Endothelial cell of umbilical vein (primary cell): ENCODE results near the gene C15orf61. TPM values are rescaled to one million over a fixed set of nuclear protein-coding genes. Genes with fewer than 3 reads are reported as not detected.

Experiments used
- BruUV-seq: library from RNA; stranded (reverse); fragments of 400-500 nt; replicated peaks from 2 replicates; lab custom pipeline; 2021; lab: Mats Ljungman, UMichigan
- CTCF ChIA-PET: fragments of 300-600, 350-600 bp; sonication (Branson Sonifier 250); formaldehyde crosslinking; loops from one replicate; lab custom pipeline; 2021; ENCODE audit warnings: antibody characterized with exemption, inconsistent platforms; lab: Charles Lee
- POLR2A ChIA-PET: fragments of 300-600, 350-600 bp; sonication (Branson Sonifier 250); formaldehyde crosslinking; loops from one replicate; lab custom pipeline; 2021; ENCODE audit warnings: antibody characterized with exemption, inconsistent platforms; lab: Charles Lee
- DNase-seq: peaks from one replicate; pipeline ENCODE4 v3.0.0-alpha.2; 2011; ENCODE audit warnings: low read depth, low spot score
- FAIRE-seq: peaks from 2 replicates; lab custom pipeline; 2011; peaks lifted over from hg19 to GRCh38; lab: Jason Lieb, UNC
- H2AFZ ChIP-seq: 2 replicates; pipeline ENCODE4 v1.6.0; 2012; ENCODE audit warnings: low read depth, low read length, control low read depth, inconsistent platforms
- H3K27ac ChIP-seq: 2 replicates; pipeline ENCODE4 v1.5.1; 2011; ENCODE audit warnings: low read depth, mild to moderate bottlenecking, control low read depth, low read length, moderate library complexity; ENCODE audit not compliant: insufficient read depth
- H3K27me3 ChIP-seq, 2 experiments: 2 replicates each; pipeline versions ENCODE4 v1.6.0 to v1.6.1; 2011; ENCODE audit warnings: low read length in 2 of 2, mixed read lengths in 1 of 2; ENCODE audit not compliant: control insufficient read depth in 2 of 2, insufficient read depth in 2 of 2
- H3K36me3 ChIP-seq, 2 experiments: 2 replicates in 1 of 2; 3 replicates in 1 of 2; pipeline ENCODE4 v1.5.1; 2011; ENCODE audit warnings: low read length in 2 of 2, mild to moderate bottlenecking in 1 of 2, moderate library complexity in 1 of 2; ENCODE audit not compliant: control insufficient read depth in 2 of 2, insufficient read depth in 2 of 2; ENCODE audit errors: extremely low read depth in 1 of 2
- H3K4me1 ChIP-seq: 3 replicates; pipeline ENCODE4 v1.5.1; 2011; ENCODE audit warnings: mild to moderate bottlenecking, low read length; ENCODE audit not compliant: control insufficient read depth, insufficient read depth; ENCODE audit errors: extremely low read depth
- H3K4me2 ChIP-seq: 2 replicates; pipeline ENCODE4 v1.6.1; 2011; ENCODE audit warnings: low read length, control low read depth, mixed read lengths; ENCODE audit not compliant: insufficient read depth
- H3K4me3 ChIP-seq, 3 experiments: fragments of 200-600 bp in 1 of 3; sonication (generic), shearing (Covaris generic) in 1 of 3; replicated peaks in 1 of 3; 2 replicates each; pipeline ENCODE4 v1.5.1; 2011 to 2016; ENCODE audit warnings: control low read depth in 3 of 3, low read length in 3 of 3, mild to moderate bottlenecking in 2 of 3, inconsistent platforms in 1 of 3, low read depth in 1 of 3, moderate library complexity in 1 of 3; ENCODE audit not compliant: insufficient read depth in 1 of 3
- H3K79me2 ChIP-seq: 2 replicates; pipeline ENCODE4 v1.6.0; 2012; ENCODE audit warnings: low read length, inconsistent platforms; ENCODE audit not compliant: control insufficient read depth, insufficient read depth
- H3K9ac ChIP-seq: replicated peaks from 2 replicates; pipeline ENCODE3; 2011; ENCODE audit warnings: low read length, control low read depth; ENCODE audit not compliant: insufficient read depth; ENCODE audit errors: extremely low read depth
- H3K9me1 ChIP-seq: replicated peaks from 3 replicates; pipeline ENCODE4 v1.6.0; 2011; ENCODE audit warnings: mild to moderate bottlenecking, low read length; ENCODE audit not compliant: control insufficient read depth, insufficient read depth; ENCODE audit errors: extremely low read depth
- H3K9me3 ChIP-seq: replicated peaks from 2 replicates; pipeline ENCODE4 v1.5.1; 2012; ENCODE audit warnings: low read length, inconsistent platforms; ENCODE audit not compliant: control insufficient read depth, insufficient read depth
- H4K20me1 ChIP-seq: replicated peaks from 2 replicates; pipeline ENCODE3; 2011; ENCODE audit warnings: mild to moderate bottlenecking, low read length; ENCODE audit not compliant: control insufficient read depth, insufficient read depth; ENCODE audit errors: extremely low read depth
- EZH2 ChIP-seq: IDR thresholded peaks from 2 replicates; pipeline ENCODE4 v1.6.1; 2012; ENCODE audit warnings: borderline replicate concordance, low read depth, mild to moderate bottlenecking, moderate library complexity, low read length, inconsistent platforms; ENCODE audit not compliant: severe bottlenecking
- FOS ChIP-seq: IDR thresholded peaks from 2 replicates; pipeline ENCODE4 v1.6.1; 2011; ENCODE audit warnings: mild to moderate bottlenecking, low read length, moderate library complexity, borderline replicate concordance; ENCODE audit not compliant: insufficient read depth
- POLR2A ChIP-seq: IDR thresholded peaks from 2 replicates; pipeline ENCODE4 v1.6.1; 2012; ENCODE audit warnings: low read depth, mild to moderate bottlenecking, control low read depth, low read length
- POLR2AphosphoS5 ChIP-seq: IDR thresholded peaks from 2 replicates; pipeline ENCODE4 v1.6.1; 2012; ENCODE audit warnings: low read depth, mild to moderate bottlenecking, control low read depth, low read length, moderate library complexity; ENCODE audit not compliant: insufficient read depth
- dilution Hi-C: fragments of 300-500 bp; cut with MboI; formaldehyde crosslinking; loops from one replicate; pipeline ENCODE4 v1.15.0; 2019; ENCODE audit warnings: low sequenced_read_pairs; ENCODE audit not compliant: extremely low pct_ligation_motif_present
- intact Hi-C: fragments of 100-400 bp; cut with micrococcal nuclease; formaldehyde crosslinking; loops from one replicate; pipeline ENCODE4 v1.10.0; 2022
- polyA plus RNA-seq, 4 experiments: library from polyadenylated mRNA; depleted of rRNA in 3 of 4; stranded (reverse) in 3 of 4; unstranded in 1 of 4; fragments of >200 nt; gene quantifications; 2 replicates each; pipeline versions ENCODE4 v1.2.1 to v1.2.3, GENCODE V29; 2011 to 2012; ENCODE audit warnings: missing spikeins in 1 of 4
- total RNA-seq: library from RNA; stranded (reverse); gene quantifications from 2 replicates; pipeline ENCODE4 v1.2.3, GENCODE V29; 2021
- TF ChIP-seq, protein P1 (sequence below), 2 donors: IDR thresholded peaks; 1 replicate in 1 of 2; 2 replicates in 1 of 2; pipeline ENCODE4 v1.5.1; 2011; ENCODE audit warnings: low read length in 2 of 2, mild to moderate bottlenecking in 2 of 2, moderate library complexity in 2 of 2, control low read depth in 1 of 2, inconsistent platforms in 1 of 2, low read depth in 1 of 2; ENCODE audit not compliant: insufficient read depth in 1 of 2; ENCODE audit errors: extremely low read depth in 1 of 2
- TF ChIP-seq, protein P2 (sequence below): IDR thresholded peaks from 2 replicates; pipeline ENCODE4 v1.6.1; 2011; ENCODE audit not compliant: insufficient read depth, insufficient read length

Gene C15orf61
- total and polyA plus RNA-seq, 2 donors (not counting 3 experiments of a cell fraction or from before 2014, with no cell fraction given) = 3.2 to 4.1 TPM

DNA sequence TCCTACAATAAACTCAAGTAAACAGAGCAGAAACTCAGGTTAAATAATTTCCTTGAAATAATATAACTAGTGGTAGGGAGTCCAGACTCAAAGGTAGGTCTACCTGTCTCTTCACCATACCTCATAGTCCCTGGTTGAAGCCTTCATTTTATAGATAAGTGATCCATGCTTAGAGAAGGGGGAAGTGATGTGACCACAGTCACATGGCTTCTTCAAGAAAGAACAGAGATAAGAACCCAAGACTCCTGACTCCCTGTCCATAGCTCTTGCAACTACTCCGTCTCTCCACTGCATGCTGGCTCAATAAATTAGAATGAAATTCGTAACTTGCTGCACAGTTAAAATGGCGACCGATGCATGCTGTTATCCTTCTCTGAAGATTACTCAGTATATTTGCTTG, 11.0 kb upstream of the C15orf61 start:
- no peak for FAIRE-seq
- BruUV-seq = no TSS peak
- Histone ChIP-seq H3K9me3 (no peaks in the 10 kb centered on the region), H2AFZ (no peak overlapping the region), H3K4me3 (no peak overlapping the region), H4K20me1 (no peaks in the 10 kb centered on the region), H3K36me3 (no peaks in the 10 kb centered on the region), H3K79me2 (no peaks in the 10 kb centered on the region), H3K27me3 (no peaks in the 10 kb centered on the region), H3K27ac (no peak overlapping the region), H3K4me1 (no peaks in the 10 kb centered on the region), H3K4me2 (no peak overlapping the region), H3K9me1 (no peaks in the 10 kb centered on the region), H3K9ac (no peak overlapping the region)
- POLR2A ChIA-PET = no interaction called here
- dilution Hi-C loops = no loop called here
- TF ChIP-seq FOS = no peak
- TF ChIP-seq POLR2A = no peak
- TF ChIP-seq, protein P1, sequence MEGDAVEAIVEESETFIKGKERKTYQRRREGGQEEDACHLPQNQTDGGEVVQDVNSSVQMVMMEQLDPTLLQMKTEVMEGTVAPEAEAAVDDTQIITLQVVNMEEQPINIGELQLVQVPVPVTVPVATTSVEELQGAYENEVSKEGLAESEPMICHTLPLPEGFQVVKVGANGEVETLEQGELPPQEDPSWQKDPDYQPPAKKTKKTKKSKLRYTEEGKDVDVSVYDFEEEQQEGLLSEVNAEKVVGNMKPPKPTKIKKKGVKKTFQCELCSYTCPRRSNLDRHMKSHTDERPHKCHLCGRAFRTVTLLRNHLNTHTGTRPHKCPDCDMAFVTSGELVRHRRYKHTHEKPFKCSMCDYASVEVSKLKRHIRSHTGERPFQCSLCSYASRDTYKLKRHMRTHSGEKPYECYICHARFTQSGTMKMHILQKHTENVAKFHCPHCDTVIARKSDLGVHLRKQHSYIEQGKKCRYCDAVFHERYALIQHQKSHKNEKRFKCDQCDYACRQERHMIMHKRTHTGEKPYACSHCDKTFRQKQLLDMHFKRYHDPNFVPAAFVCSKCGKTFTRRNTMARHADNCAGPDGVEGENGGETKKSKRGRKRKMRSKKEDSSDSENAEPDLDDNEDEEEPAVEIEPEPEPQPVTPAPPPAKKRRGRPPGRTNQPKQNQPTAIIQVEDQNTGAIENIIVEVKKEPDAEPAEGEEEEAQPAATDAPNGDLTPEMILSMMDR (IDR thresholded peaks at IDR 0.05; ENCODE audit: extremely low read depth in 1 of 2, insufficient read depth in 1 of 2, low read depth in 1 of 2, low read length in 2 of 2) = no peak
- no peak for TF ChIP-seq POLR2AphosphoS5
- TF ChIP-seq, protein P2, sequence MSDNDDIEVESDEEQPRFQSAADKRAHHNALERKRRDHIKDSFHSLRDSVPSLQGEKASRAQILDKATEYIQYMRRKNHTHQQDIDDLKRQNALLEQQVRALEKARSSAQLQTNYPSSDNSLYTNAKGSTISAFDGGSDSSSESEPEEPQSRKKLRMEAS = no peak
- no peak for TF ChIP-seq EZH2
- DNase-seq = no peak
- intact Hi-C loops = no loop called here
- CTCF ChIA-PET = interaction anchor here (1.6 kb wide), 1 partner anchor 124 kb away, joined by 3 read pairs; no protein-coding TSS in a partner anchor
